CD4-positive, alpha-beta T cell treated with Interleukin-2 at 100 ng/mL for 4 hours (primary cell): ENCODE data around the gene EVI5L.
"Not testable (repeated sequence)": the region's sequence is repeated elsewhere in the genome, so short reads cannot be mapped to it uniquely, and the experiment has no call there.

Experiments used
- DNase-seq: peaks from one replicate; pipeline ENCODE4 v3.0.0-alpha.2; 2020; ENCODE audit warnings: low spot score

Gene EVI5L

GRCh38 chr19:7872306-7873204 is 42.5 kb downstream of the EVI5L start:
- DNase-seq, result no peak

GRCh38 chr19:7873304-7874075 is 43.5 kb downstream of the EVI5L start:
- DNase-seq, result no peak

GRCh38 chr19:7874076-7874896 is 44.3 kb downstream of the EVI5L start, which contains the start of gene PRR36:
PRR36 (minus strand) TSS chr19:7874390; CDS start chr19:7873689, 701 bp downstream.
- DNase-seq, result no peak

GRCh38 chr19:7874897-7875273 is 44.9 kb downstream of the EVI5L start:
- DNase-seq, result no peak

- DNase-seq, result no peak
These were observed 47.3 kb downstream of the EVI5L start for GRCh38 chr19:7877249-7877836.

GRCh38 chr19:7879111-7879807 is 49.2 kb downstream of the EVI5L start:
- DNase-seq, result no peak

- DNase-seq, result no peak
These were observed 49.8 kb downstream of the EVI5L start for GRCh38 chr19:7879836-7880235.

GRCh38 chr19:7881910-7882309 is 51.9 kb downstream of the EVI5L start:
- DNase-seq, result no peak

- no peak for DNase-seq
These were observed 53.1 kb downstream of the EVI5L start for GRCh38 chr19:7883105-7883504.

GRCh38 chr19:7883796-7884570 is 54.0 kb downstream of the EVI5L start:
- no peak for DNase-seq

- DNase-seq, result no peak
These were observed 55.8 kb downstream of the EVI5L start for GRCh38 chr19:7885818-7886217.

- no peak for DNase-seq
These were observed 57.6 kb downstream of the EVI5L start for GRCh38 chr19:7887408-7888144.

- no peak for DNase-seq
These were observed 58.3 kb downstream of the EVI5L start, which contains the start of gene LRRC8E for GRCh38 chr19:7888145-7888825. LRRC8E (plus strand) TSS chr19:7888510; CDS start chr19:7895604, 7,094 bp downstream.

- DNase-seq, result no peak
These were observed 58.8 kb downstream of the EVI5L start for GRCh38 chr19:7888826-7889217.

- DNase-seq, result not testable (repeated sequence)
These were observed 63.5 kb downstream of the EVI5L start for GRCh38 chr19:7893362-7894101.

GRCh38 chr19:7894612-7895309 is 64.7 kb downstream of the EVI5L start:
- no peak for DNase-seq

- DNase-seq, result no peak
These were observed 65.5 kb downstream of the EVI5L start for GRCh38 chr19:7895565-7895964.

GRCh38 chr19:7897292-7897691 is 67.3 kb downstream of the EVI5L start:
- no peak for DNase-seq
